GM21423 (cell line): Measurements from ENCODE around the gene UBE2Q1.

Source experiments
- ATAC-seq: cut with Tn5 transposase; IDR thresholded peaks from one replicate; pipeline ENCODE4 v1.9.1; 2021; ENCODE audit warnings: mild to moderate bottlenecking, moderate library complexity; ENCODE audit not compliant: unreplicated experiment

The UBE2Q1 gene

GRCh38 chr1:154557939-154558719 lies at the start of gene UBE2Q1:
Gene UBE2Q1, minus strand, starts transcription at chr1:154558662. Its CDS starts 109 bp downstream, at chr1:154558553.
- ATAC-seq: peak; percentile 12

- peak; percentile 65 for ATAC-seq
Observed at GRCh38 chr1:154607609-154608396, 49.3 kb upstream of the UBE2Q1 start, which contains the start of gene ADAR. Gene ADAR, minus strand, starts transcription at chr1:154608186. Its CDS starts 180 bp downstream, at chr1:154608006.

- ATAC-seq: no peak
Observed at GRCh38 chr1:154607106-154607608, 48.7 kb upstream of the UBE2Q1 start.

- no peak for ATAC-seq
Observed at GRCh38 chr1:154605534-154605933, 47.1 kb upstream of the UBE2Q1 start.

- ATAC-seq: no peak
Observed at GRCh38 chr1:154603317-154603716, 44.9 kb upstream of the UBE2Q1 start.

- no peak for ATAC-seq
Observed at GRCh38 chr1:154599658-154600057, 41.2 kb upstream of the UBE2Q1 start.

- no peak for ATAC-seq
Observed at GRCh38 chr1:154598871-154599635, 40.6 kb upstream of the UBE2Q1 start.

- ATAC-seq: no peak
Observed at GRCh38 chr1:154595621-154596020, 37.2 kb upstream of the UBE2Q1 start.

- no peak for ATAC-seq
Observed at GRCh38 chr1:154594811-154595210, 36.3 kb upstream of the UBE2Q1 start.

- ATAC-seq: no peak
Observed at GRCh38 chr1:154593390-154593789, 34.9 kb upstream of the UBE2Q1 start.

- no peak for ATAC-seq
Observed at GRCh38 chr1:154591206-154591605, 32.7 kb upstream of the UBE2Q1 start.

- ATAC-seq: no peak
Observed at GRCh38 chr1:154590756-154591155, 32.3 kb upstream of the UBE2Q1 start.

- no peak for ATAC-seq
Observed at GRCh38 chr1:154589780-154590179, 31.3 kb upstream of the UBE2Q1 start.

- no peak for ATAC-seq
Observed at GRCh38 chr1:154586641-154587040, 28.2 kb upstream of the UBE2Q1 start.

- ATAC-seq: no peak
Observed at GRCh38 chr1:154586231-154586630, 27.8 kb upstream of the UBE2Q1 start.

GRCh38 chr1:154584267-154584994 lies 26.0 kb upstream of the UBE2Q1 start:
- ATAC-seq: no peak

GRCh38 chr1:154583773-154584172 lies 25.3 kb upstream of the UBE2Q1 start:
- ATAC-seq: no peak

GRCh38 chr1:154582885-154583284 lies 24.4 kb upstream of the UBE2Q1 start:
- no peak for ATAC-seq

- ATAC-seq: no peak
Observed at GRCh38 chr1:154581766-154582165, 23.3 kb upstream of the UBE2Q1 start.

- no peak for ATAC-seq
Observed at GRCh38 chr1:154579374-154579773, 20.9 kb upstream of the UBE2Q1 start.
